ENCODE data around the gene TCF7L1. TPM values are rescaled to one million over a fixed set of nuclear protein-coding genes. Genes with fewer than 3 reads are reported as not detected.

TCF7L1 gene
- total and polyA plus RNA-seq, 11 donors = 1.9 to 9.8 (median 6.3) TPM

- no peak overlapping the region for H3K4me3 ChIP-seq
- no peak for TF ChIP-seq POLR2A (IDR thresholded peaks at IDR 0.05)
- no peak for TF ChIP-seq CTCF (IDR thresholded peaks at IDR 0.05)
- 85 to 97% (median 90%) methylated on average over 2 of the region's 2 CpGs for WGBS, 4 donors
- peaks cover 0 to 5% (median 0%) of the 10 kb centered on the region in 12 donors for H3K9me3 ChIP-seq
- ATAC-seq (no peak), DNase-seq (no peak)
- H3K27ac ChIP-seq = no peak overlapping the region
- peaks cover 0 to 6% (median 0%) of the 10 kb centered on the region in 12 donors for H3K4me1 ChIP-seq
- intact Hi-C loops (cut with DNase I) = no loop called here
- peaks cover 0 to 5% (median 0%) of the 10 kb centered on the region in 9 donors for H3K27me3 ChIP-seq
- no peaks in the 10 kb centered on the region for H3K36me3 ChIP-seq
These were observed 44.3 kb upstream of the TCF7L1 start for GRCh38 chr2:85088921-85089320.

- Histone ChIP-seq H3K27me3 (peaks cover 0 to 5% (median 0%) of the 10 kb centered on the region in 9 donors), H3K4me1 (peaks cover 0 to 6% (median 0%) of the 10 kb centered on the region in 12 donors), H3K4me3 (no peak overlapping the region), H3K27ac (no peak overlapping the region), H3K9me3 (peaks cover 0 to 5% (median 0%) of the 10 kb centered on the region in 12 donors), H3K36me3 (no peaks in the 10 kb centered on the region)
- ATAC-seq (no peak), DNase-seq (no peak)
- WGBS, 4 donors = 39 to 49% (median 42%) methylated on average over 5 to 6 of the region's 6 CpGs
- TF ChIP-seq CTCF (IDR thresholded peaks at IDR 0.05) = no peak
- intact Hi-C loops (cut with DNase I) = no loop called here
These were observed 43.6 kb upstream of the TCF7L1 start for GRCh38 chr2:85089585-85089984.

- no peaks in the 10 kb centered on the region for H3K36me3 ChIP-seq
- TF ChIP-seq CTCF (IDR thresholded peaks at IDR 0.05) = no peak
- TF ChIP-seq POLR2A (IDR thresholded peaks at IDR 0.05) = no peak
- H3K4me3 ChIP-seq = no peak overlapping the region
- intact Hi-C loops (cut with DNase I) = no loop called here
- peaks cover 0 to 5% (median 0%) of the 10 kb centered on the region in 12 donors for H3K9me3 ChIP-seq
- 83 to 92% (median 87%) methylated on average over 2 of the region's 2 CpGs for WGBS, 4 donors
- DNase-seq (no peak), ATAC-seq (no peak)
- no peak overlapping the region for H3K27ac ChIP-seq
- H3K27me3 ChIP-seq = peaks cover 0 to 4% (median 0%) of the 10 kb centered on the region in 9 donors
- peaks cover 0 to 6% (median 0%) of the 10 kb centered on the region in 12 donors for H3K4me1 ChIP-seq
These were observed 41.4 kb upstream of the TCF7L1 start for GRCh38 chr2:85091838-85092237.

DNA sequence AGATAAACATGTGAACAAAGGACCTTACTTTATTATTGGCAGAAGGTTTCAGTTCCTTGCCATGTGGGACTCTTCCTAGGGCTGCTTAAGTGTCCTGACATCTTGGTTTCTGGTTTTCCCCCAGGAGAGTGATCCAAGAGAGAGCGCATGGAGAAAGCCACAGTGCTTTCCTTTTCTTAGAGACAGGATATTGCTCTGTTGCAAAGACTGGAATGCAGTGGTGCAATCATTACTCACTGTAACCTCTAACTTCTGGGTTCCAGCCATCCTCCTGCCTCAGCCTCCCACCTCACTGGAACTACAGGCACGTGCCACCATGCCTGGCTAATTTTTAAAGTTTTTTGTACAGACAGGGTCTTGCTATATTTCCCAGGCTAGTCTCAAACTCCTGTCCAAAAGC lies 38.1 kb upstream of the TCF7L1 start:
- ATAC-seq = no peak
- TF ChIP-seq POLR2A (IDR thresholded peaks at IDR 0.05) = no peak
- WGBS, 4 donors = 61 to 68% (median 65%) methylated on average over 2 of the region's 2 CpGs
- Histone ChIP-seq H3K27ac (no peak overlapping the region), H3K9me3 (peaks cover 0 to 5% (median 0%) of the 10 kb centered on the region in 12 donors), H3K36me3 (no peaks in the 10 kb centered on the region), H3K4me1 (no peaks in the 10 kb centered on the region), H3K27me3 (peaks cover 0 to 5% (median 0%) of the 10 kb centered on the region in 9 donors), H3K4me3 (no peak overlapping the region)
- no peak for DNase-seq
- intact Hi-C loops (cut with DNase I) = no loop called here

DNA sequence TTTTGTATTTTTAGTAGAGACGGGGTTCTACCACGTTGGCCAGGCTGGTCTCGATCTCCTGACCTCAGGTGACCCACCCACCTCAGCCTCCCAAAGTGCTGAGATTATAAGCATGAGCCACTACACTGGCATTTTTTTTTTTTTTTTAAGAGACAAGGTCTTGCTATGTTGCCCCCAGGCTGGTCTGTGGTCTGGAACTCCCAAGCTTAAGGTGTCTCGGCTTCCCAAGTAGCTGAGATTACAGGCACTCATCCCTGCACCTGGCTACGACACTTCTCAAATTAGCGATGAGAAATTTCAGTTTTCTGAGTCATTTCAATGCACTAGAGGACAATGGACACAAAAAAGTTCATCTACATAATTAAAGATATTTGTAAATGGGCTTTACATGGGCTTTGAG lies 36.6 kb upstream of the TCF7L1 start:
- Histone ChIP-seq H3K9me3 (peaks cover 0 to 5% (median 0%) of the 10 kb centered on the region in 12 donors), H3K27me3 (peaks cover 0 to 5% (median 0%) of the 10 kb centered on the region in 9 donors), H3K27ac (no peak overlapping the region), H3K4me1 (no peaks in the 10 kb centered on the region), H3K4me3 (no peak overlapping the region), H3K36me3 (no peaks in the 10 kb centered on the region)
- TF ChIP-seq CTCF (IDR thresholded peaks at IDR 0.05) = no peak
- TF ChIP-seq POLR2A (IDR thresholded peaks at IDR 0.05) = no peak
- WGBS, 4 donors = 88 to 95% (median 92%) methylated on average over 6 of the region's 6 CpGs
- intact Hi-C loops (cut with DNase I) = no loop called here
- ATAC-seq (no peak), DNase-seq (no peak)
